Activated T-helper 9 cell treated with anti-CD3 and anti-CD28 coated beads, Interleukin-2, amount 50 U/mL, for 16 hours (primary cell): Measurements from ENCODE around the gene E4F1.
A peak's percentile ranks its signal among the peaks of the same experiment; 100 is the strongest.
"Not testable (repeated sequence)": the region's sequence is repeated elsewhere in the genome, so short reads cannot be mapped to it uniquely, and the experiment has no call there.

Experiments
- DNase-seq: peaks from one replicate; pipeline ENCODE4 v3.0.0-alpha.2; 2020; ENCODE audit warnings: low read depth

Gene E4F1

GRCh38 chr16:2244926-2245795, 21.8 kb downstream of the E4F1 start:
- no peak for DNase-seq

GRCh38 chr16:2246301-2246885, 23.0 kb downstream of the E4F1 start:
- no peak for DNase-seq

GRCh38 chr16:2250652-2251295, 27.4 kb downstream of the E4F1 start:
- DNase-seq = peak; percentile 24

- DNase-seq = peak; percentile 73
Observed at GRCh38 chr16:2251296-2252111, 28.1 kb downstream of the E4F1 start, which contains the start of gene ECI1. TSS of gene ECI1 (minus strand) at chr16:2251587. CDS start at chr16:2251566, 21 bp downstream.

- no peak for DNase-seq
Observed at GRCh38 chr16:2252806-2253148, 29.4 kb downstream of the E4F1 start.

DNA sequence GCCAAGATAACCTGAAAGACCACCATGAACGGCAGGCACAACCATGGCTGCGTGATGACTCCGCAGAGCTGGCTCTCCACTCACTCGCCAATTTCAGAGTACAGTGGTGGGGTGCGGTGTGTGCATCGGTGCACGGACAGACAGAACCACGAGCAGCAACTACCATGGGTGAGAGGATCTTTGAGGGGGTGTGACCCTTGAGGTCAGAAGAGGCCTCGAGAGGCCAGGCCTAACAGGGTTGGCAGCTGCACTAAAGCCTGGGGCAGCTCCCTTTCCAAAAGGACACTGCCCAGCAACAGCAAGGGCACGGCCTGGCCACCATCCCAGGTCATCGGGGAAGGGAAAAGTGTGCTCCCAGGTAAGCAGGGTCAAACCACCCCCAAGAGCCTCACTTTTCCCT, 29.9 kb downstream of the E4F1 start:
- DNase-seq = no peak

DNA sequence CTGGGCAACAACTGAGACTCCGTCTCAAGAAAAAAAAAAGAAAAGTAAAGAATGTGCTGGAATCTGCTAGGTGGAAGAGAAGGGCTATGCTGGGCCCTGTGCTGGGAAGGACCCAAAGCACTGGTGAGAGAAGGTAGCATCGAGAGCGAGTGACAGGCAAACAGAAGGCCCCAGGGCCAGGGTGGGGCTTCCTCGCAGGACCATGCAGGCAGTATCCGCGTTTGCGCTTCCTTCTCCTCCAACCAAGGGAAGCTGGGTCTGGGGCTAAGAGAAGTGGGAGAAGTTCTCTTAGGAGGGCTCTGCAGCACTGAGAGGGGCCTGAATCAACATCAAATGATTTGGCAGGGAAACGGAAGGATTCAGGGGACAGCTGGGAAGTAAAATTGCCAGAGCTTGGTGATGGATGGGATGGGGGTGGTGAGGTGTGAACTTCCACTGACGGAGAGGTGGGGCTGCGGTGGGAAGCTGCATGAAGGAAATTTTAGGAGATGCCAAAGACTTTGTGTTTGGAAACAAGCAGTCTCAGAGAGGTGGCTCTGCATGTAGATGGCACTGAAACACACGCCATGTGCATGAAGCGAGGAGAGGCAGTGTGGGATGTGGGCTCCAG, 33.2 kb downstream of the E4F1 start:
- DNase-seq = no peak

GRCh38 chr16:2257726-2258125, 34.3 kb downstream of the E4F1 start:
- DNase-seq = no peak

GRCh38 chr16:2258530-2258929, 35.1 kb downstream of the E4F1 start:
- not testable (repeated sequence) for DNase-seq

DNA sequence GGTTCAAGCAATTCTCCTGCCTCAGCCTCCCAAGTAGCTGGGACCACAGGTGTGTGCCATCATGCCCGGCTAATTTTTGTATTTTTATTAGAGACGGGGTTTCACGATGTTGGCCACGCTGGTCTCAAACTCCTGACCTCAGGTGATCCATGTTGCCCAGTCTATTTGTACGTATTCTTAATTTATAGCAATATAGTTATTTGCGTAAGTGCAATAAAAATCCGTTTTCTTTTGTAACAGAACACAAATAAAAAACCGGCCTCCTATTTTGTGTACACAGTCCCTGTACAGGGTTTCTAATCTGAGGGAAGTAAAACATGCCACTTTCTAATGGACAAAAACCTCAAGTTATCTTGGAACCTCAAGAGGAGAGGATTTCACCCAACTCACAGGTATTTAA, 36.9 kb downstream of the E4F1 start:
- no peak for DNase-seq

GRCh38 chr16:2263026-2263425, 39.6 kb downstream of the E4F1 start:
- not testable (repeated sequence) for DNase-seq

DNA sequence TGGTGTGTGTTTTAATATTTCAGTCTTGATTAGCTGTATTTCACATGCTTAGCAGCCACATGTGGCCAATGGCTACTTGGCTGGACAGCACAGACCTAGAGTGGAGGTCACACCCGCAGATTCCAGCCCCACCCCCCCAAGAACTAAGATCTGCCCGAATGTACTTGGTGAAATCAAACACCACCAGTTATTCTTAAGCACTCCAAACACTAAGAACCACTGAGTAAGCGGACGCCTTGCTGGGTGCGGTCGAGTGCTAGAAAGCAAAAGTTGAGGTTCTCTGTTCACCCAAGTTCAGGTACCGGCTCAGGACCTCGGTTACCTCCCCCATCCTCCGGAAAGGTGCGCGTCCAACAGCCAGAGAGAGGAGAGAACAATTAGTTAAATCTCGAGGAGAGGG, 43.5 kb downstream of the E4F1 start:
- DNase-seq = not testable (repeated sequence)

- DNase-seq = not testable (repeated sequence)
Observed at GRCh38 chr16:2267505-2267912, 44.1 kb downstream of the E4F1 start.

DNA sequence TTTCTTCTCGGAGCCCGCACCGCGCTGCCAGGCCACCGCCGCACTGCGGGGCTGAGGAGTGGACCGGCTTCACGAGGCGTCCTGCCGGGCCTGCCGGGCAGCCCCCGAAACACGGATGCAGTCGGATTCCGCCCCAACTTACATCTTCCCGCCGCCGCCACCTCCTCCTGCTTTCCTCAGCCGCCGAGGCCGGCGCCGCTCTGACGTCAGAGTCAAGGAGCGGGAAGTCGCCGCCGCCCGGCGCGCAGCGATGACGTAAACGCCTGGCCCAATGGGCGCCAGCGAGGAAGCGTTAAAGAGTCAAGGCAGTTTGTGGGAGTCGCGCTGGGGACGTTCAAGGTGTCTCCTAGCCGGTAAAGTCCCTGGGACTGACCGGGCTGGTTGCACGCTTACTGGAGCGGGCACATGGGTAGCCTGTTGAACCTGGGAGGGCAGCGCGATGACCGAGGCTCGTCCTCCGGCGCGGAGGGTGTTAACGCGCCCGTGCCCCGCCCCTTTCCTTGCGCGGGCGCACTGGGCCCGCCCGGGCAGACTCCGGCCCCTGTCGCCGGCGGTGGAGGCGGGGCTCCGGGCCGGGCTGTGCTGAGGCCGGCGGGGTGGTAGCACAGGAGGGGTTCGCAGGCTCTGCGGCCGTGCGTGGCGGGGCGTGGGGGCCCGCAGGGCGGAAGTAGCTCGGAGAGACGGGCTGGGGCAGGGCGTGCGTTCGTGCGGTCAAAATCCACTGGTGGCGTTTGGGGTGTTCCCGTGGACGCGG, 44.7 kb downstream of the E4F1 start, which contains the start of gene RNPS1:
TSS of gene RNPS1 (minus strand) at position 214 of the 754 bp plus-strand sequence. CDS start 3,483 bp downstream, outside the sequence.
- DNase-seq = peak; percentile 94

GRCh38 chr16:2270070-2270462, 46.7 kb downstream of the E4F1 start:
- no peak for DNase-seq

DNA sequence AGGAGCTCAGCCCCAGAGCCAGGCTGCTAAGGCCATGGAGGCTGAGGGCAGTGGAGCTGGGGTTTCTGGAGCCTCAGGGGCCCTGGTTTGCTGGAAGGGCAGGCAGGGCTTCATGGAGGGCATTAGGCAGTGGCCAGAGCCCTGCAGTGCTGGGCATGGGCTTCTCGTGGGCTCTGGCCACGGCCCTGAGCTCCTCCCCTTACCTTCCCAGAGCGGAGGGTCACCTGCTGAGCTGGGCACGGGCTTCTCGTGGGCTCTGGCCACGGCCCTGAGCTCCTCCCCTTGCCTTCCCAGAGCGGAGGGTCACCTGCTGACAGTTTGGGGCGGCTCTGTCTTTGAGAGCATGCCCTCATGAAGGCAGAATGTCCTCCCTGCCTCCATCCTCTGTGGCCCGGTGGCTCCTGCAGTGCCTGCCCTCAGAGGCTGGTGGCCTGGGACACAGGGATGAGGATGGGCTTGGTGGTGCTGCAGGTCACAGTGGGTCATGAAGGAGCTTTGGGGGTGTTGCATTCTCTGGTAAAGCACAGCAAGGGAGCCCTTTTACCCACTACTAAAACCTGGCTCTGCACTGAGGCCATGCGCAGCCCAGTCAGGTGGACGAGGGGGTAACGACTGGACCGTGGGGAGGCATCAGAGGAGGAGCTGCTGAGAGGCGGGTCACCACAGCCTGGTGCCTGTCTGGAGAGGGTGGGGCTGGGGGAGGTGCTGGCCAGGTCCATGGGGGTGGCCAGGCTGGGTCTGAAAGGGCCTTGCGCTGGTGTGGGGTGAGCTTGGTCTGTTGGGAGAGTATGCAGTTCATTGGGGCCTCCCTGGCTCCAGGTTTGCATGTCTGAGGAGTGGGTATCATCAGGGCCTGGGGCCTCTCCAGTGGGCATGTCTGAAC, 47.4 kb downstream of the E4F1 start:
- DNase-seq = no peak

- DNase-seq = no peak
Observed at GRCh38 chr16:2271848-2272461, 48.6 kb downstream of the E4F1 start.

DNA sequence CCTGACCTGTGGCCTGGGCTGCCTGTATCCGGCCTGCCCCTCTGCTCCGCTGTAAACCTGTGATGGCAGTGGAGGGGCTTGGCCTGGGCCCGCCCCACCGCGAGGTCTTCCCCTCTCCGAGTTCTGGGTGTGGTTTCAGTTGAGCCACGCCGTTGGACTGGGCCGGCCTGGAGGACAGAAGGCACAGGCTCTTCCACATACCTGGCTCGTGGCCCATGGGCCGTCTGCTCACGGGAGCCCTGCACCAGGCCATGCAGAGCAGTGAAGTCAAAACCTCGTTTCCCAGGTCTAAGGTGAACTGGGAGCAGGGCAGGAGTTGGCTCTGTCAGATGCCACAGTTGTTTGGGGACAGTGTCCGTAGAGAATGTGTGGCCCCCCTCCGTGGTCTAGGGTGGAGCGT, 50.1 kb downstream of the E4F1 start:
- no peak for DNase-seq

DNA sequence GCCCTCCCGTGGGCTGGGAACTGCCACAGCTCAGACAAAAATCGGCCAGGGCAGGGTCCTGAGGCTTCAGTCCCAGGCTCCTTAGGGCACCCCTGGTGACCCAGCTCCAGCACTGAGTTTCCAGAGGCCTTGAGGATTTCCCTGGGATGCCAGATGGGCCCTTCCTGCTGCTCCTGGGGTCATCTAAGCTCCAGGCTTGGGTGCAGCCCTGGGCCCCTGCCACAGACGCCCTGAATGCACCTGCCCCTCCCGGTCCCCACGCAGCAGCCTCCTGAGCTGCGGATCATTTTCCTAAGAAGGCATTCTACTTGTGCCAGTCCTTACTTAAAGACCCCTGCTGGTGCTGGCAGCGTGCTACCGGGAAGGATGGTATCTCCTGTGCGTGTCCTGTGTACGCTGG, 50.5 kb downstream of the E4F1 start:
- no peak for DNase-seq
